ENCODE results near the gene RSKR.
"Not testable (repeated sequence)": the region's sequence is repeated elsewhere in the genome, so short reads cannot be mapped to it uniquely, and the experiment has no call there.

RSKR gene

DNA sequence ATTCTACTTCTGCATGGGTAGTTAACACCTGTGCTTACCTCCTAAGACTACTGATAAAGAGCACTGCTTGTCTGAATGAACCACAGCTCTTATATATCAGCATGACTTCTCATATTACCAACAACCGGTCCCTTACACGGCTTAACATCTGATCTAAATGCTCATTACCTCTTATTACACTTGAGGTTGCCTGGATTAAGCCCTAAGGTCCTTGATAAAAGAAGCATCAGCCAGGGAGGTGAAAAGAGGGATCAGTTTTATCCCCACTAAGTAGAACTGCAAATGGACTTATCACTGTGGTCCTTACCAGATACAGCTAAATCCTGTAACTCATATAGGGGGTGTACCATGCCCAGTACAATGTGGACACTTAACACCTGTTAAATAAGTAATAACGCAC lies 8.2 kb upstream of the RSKR start:
- no peak for DNase-seq

DNA sequence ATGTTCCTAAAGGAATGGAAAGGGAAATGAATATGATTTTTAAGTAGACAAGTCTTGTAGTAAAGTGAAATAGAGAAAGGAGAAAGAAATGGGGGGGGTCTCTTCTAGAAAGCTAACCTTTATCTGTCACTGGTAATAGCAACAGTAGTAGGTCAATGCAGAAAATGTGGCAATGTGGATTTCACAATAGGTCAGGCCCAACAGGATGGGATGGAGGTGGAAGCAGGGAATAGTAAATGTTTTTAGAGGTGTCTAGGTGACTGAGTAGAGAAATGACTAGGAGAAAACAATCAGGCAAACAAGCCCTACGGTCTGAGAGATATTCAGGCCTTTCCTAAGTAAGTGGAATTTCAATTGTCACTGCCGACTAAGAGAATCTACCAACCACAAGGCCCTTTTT lies 6.0 kb upstream of the RSKR start:
- DNase-seq, result no peak

DNA sequence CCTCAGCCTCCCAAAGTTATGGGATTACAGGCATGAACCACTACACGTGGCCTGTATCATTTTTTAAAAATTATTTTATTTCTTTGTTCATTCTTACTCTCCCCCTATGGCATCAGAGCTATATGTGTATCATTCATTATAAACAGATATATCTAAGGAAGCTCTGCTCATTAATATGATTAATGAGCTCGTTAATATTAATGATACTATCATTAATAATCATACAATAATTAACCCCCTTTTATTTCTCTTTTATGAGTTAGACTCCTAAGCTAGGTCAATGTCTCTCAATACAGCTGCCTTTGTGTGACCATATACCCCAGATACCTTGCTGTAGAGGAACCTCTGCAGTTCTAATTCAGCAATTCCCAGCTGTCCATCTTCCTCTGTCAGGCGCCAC lies 4.5 kb upstream of the RSKR start:
- no peak for DNase-seq

DNA sequence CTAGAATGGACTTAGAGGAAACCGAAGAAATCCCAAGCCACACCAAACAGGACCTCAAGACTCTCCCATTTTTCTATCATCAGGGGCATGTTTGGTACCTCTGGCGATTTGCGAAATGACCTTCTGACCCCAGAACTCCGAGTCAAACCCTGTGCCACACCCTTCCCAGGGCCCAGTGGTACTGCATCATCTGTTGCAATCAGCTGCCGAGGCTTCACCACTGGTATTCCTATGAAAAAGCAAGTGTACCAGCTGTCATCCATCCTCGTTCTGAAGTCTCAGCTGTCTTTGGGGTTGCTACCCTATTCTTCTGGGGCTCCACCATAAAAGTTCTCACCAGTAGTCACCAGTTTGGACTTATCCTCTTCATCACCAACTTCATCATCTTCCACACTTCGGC lies 2.3 kb upstream of the RSKR start:
- no peak for DNase-seq

DNA sequence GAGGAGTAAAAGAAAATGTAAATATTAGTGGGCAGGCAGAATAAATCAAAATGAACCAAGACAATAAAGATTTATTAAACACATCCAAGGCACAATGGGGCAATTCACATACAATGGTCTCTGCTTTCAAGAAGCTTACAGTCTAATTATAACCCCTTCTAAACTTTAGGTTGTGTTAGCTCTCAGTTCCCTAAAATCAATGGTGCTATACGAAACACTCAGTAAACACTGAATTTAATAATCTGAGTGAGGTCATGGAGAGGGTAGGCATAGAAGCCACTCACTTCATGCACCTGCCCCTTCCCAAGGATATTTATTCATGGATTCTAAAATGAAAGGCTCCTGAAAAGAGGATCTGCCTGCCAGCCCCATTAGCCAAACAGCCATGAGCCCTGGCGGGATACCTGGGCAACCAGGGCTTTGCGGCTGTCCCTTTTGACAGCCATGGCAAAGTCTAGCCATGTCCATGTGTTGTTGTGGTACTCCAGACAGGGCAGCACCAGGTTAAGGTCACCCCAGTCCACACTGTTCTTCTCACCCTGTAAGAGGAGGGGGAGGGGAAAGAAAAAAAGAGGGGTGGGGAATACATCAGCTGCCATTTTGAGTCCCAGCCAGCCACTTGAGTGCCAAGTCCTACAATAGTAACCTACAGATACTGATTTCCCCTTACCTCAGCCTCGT lies 1.4 kb upstream of the RSKR start:
- DNase-seq, result no peak

DNA sequence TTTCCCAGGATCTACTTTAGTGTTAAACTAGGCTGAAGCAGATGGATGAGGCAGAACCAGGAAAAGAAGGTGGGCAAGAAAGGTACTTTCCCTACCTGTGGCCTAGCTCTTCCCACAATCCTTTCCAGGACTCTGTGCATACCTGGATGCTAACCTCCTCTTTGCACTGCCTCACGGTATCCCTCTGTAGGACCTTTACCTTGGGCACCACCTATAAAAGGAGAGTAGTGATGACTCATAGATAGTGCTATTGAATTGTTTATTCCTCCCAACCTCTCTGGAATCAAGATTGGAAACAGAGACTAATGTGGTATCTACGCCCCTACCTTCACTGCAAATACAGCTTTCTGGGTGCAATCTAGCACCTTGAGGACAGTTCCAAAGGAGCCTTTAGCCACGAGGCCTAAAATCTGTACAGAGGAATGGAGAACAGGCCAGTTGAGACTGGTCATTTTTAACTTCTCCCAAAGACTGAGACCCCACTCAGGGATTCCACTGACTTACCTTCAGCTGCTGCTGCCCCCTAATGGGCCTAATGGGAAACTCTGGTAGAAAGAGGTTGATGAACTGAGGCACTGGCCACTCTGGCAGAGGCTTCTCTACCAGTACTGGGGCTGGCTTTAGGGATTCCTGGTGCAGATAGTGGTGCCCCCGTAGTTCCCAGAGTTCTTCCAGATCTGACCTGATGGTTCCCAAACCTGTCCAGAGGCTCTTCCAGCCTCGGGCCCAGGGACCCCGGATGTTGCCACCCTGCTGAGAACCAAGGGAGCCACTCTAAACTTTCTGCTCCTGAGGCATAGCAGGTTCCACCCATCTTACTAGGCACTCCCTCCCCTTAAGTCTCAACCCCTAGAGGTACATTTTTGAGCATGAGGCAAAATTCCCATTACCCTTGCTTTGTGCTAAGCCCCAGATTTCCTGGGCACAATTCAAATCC lies 781 bp downstream of the RSKR start:
- DNase-seq, result peak; percentile 6

DNA sequence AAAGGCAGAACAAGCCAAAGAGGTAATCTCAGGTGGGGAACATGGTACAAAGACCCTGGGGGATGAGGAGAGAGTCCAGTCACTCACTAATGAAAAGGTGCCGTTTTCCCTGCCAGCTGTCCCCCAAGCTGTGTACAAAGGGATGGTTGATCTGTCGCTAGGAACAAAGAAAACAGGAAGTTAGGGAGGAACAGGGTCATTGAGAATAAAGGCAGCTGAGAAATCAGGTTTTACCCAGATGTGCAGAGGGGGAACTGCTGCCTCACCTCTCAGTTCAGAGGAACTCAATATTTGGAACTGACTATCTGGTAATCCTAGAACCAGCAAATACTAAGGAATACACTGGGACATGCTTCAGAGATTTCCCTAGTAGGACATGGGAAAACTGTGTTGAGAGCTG lies 1.5 kb downstream of the RSKR start:
- DNase-seq, result no peak

DNA sequence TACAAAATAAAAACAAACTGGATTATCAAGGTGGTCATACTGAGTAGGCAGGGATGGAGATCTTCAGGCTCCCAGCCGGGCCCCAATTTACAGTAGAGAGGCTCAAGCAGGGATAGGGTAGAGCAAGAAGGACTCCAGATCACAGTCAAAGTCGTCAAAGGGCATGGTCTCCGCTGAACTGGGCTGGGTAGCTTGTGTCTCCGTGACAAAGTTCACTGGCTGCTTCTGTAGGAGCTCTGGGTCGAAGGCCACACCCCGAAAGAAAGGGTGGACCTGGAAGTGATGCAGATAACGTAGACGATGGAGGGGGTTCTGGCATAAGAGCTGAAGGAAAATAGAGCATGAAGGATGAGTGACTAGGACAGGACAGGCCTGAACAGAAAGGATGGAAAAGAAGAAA lies 3.6 kb downstream of the RSKR start:
- no peak for DNase-seq

DNA sequence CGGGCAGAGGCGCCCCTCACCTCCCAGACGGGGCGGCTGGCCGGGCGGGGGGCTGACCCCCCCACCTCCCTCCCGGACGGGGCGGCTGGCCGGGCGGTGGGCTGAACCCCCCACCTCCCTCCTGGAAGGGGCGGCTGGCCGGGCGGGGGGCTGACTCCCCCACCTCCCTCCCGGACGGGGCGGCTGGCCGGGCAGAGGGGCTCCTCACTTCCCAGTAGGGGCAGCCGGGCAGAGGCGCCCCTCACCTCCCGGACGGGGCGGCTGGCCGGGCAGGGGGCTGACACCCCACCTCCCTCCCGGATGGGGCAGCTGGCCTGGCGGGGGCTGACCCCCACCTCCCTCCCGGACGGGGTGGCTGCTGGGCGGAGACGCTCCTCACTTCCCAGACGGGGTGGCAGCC lies 10.0 kb downstream of the RSKR start:
- DNase-seq, result not testable (repeated sequence)

DNA sequence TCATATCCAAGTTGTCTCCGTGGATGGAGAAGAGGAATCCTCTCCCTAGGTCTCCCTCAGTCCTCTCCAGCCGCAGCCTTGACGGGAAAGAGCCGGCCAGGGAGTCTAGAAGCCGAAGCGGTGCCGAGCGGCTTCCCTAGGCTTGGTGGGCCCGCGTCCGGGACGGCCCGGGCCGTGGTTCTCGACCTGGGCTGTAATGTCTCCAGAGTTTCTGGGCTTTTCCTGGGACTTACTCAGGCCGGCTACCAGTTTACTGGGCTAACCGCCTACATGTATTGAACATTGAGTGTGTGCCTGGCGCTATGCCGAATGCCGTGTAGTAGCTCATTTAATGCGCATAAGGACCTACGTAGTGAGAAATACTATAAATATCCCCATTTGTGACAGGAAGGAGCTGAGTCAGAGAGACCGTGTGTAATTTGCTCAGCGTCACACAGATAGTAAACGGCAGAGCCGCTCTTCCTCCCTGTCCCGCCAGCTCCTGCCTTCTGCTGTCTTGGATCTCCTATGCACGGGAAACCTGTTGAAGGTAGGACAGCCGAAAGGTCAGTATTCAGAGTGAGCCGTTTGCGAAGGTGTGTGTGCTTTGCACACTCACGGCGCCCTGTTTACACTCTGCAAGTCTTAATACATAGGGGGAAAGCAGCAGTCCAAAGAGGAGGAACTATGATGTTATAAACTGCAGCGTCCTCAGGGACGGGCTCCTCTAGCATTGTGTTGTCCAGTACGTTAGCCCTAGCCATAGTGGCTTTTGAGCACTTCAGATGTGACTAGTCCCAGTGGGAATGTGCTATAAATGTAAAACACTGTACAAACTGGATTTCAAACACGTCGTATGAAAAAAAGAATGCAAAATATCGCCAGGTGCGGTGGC lies 14.4 kb downstream of the RSKR start:
- DNase-seq, result no peak

DNA sequence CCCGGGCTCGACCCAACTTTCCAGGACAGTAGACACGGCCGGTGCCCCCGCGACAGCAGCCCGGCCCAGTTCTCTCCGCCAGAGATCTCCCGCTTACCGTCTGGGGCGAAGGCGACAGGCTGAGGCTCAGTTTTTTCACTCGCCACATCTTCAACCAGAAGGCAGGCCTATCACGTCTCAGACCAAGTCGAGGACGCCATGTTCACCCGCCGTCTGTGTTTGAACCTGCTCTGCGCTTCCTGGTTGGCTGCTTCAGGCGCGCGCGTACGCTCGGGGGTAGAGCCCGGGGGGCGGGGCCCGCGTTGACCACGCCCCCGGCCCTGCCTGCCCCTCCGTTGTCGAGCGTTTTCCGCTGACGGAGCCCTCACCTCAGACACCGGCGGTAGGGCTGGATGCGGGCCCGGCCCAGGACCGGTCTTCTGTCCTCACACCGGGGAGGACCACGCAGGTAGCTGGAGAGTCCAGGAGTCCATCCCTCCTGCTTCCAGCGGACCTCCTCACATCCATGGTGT lies 15.1 kb downstream of the RSKR start, which contains the start of gene SPAG5:
SPAG5 (minus strand) TSS at position 227 of the 512 bp plus-strand sequence; CDS start at position 148, 79 bp downstream.
- DNase-seq, result peak; percentile 93

DNA sequence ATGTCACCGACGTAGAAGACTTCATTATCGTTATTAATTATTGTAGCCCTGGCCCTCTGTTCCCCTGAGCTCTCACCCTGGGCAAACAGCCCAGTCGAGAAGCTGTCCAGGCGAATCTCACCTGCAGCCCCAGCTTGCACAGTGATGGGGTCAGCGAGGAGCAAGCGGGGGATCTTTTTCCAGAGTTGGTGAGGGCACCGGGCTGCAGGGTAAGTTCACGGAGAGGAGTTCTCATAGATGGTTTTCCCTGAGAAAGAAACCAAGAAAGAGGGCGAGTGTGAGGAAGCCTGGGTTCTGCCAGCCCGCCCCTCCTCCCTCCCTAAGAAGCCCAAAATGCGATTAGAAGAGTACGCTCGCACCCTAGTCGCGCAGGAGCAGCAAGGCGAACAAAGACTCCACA lies 15.6 kb downstream of the RSKR start:
- no peak for DNase-seq

DNA sequence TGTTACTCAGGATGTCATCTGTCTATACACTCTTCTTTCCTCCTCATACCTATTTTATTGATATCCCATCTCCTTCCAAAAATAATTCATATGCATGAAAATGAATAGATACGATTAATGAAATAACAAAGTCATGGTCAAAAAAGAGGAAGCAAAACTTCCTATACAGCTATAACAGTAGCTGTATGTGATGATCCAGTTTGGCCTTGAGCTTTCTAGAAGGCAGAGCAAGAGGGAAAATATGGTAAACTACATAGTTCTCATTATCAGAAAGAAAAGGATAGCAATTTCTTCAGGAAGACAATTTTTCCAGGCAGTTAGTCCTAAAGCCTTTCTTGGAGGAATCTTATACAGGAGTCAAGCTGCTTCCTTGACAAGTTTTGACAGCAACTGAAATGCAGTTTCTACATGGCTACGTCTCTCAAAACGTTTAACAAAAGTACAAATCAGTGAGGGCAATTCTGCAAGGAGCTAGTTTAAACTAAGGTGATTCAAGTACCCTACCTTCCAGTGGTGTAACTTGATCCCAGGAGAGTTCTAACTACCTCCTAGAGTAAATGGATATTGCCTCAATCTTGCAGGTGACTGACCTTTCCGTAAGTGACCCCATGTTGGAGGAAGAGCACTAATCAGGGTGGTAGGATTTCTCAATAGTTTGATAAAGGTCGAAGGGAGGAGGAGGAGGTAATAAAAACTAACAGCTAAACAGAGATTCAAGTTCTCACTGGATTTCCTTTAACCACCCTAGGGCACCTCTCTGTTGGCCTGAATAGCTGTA lies 16.2 kb downstream of the RSKR start:
- no peak for DNase-seq

DNA sequence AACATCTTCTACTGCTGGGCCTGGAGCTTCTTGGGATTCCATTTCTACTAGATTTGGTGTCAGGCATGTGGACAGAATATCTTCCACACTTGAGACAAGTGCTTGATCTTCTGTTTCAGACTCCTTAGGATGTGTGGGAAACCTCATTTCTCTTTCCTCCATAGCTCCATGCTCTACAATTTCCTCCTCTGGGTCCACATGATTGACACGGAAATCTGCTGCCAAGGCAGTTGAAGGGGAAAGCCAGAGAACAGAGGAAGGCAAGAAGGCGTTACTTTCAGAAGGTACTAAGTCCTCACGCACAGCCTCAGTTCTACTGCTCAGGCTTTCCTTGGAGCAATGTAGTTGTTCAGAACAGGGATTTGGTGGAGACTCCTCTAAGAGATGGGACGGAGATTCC lies 21.7 kb downstream of the RSKR start:
- no peak for DNase-seq

DNA sequence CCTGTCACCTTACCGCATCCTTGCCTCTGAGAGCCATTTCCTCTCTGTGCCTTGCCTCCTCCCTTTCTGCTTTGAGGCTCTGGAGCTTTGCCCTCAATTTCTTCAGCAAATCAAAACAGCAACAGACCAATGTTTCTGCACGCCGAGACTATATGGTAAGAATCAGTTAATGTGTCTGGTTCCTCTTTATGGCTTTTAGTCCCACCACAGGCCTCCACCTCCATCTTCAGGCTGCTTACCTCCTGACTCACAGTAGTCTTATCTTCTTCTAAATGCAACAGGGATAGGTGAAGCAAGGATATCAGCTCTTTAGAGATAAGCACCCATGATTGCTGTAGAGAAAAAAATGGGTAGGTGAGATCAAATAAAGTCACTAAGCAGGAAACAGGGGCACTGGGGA lies 28.1 kb downstream of the RSKR start:
- no peak for DNase-seq

DNA sequence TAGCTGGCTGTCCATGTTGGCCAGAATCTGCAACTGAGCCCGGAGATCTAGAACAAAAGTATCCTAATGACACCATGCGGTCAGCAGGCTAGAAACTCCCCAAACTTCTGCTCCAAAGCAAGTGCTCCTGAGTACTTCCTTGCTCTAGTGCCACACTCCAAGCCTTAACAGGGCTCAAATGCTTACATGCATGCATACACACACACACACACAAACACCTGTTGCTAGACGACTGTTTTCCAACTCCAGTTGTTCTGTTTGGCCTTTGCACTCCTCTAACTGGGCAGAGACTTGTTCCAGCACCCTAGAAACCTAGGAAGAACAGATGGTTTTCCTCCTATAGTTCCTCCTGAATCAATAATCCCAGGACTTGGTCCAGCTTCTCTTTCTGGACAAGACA lies 29.6 kb downstream of the RSKR start:
- DNase-seq, result no peak

DNA sequence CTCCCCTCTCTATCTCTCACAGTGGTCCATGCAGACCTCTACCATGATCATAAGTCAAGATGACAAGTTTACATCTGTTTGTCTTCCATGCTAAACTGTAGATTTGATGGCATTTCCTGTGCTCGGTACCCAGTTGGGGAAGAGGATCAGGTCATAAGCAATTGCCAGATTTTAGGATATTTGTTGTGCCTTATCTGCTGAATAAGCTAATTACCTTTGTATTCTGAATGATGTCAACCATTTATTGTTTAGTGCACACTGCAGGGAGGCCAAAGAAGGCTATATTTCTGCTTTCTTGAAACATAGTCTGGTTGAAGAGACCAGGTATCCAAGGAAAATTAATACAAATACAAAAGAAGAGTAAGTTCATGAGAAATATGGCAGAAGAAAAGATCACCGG lies 31.5 kb downstream of the RSKR start:
- DNase-seq, result no peak

DNA sequence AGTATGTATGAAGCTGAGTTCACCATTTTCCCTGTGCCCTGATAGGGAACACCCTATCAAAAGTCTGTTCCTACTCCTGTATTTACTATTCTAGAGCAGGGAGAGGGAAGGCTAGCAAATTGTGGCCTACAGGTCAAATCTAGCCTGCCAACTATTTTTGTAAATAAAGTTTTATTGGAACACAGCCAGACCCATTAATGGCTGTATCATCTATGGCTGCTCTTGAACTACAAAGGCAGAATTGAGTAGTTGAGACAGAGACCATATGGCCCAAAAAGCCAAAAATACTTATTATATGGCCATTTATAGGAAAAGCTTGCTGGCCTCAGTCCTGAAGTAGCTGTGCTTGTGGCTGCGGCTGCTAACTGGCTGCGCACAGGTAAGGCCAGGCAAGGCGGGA lies 33.0 kb downstream of the RSKR start:
- no peak for DNase-seq

DNA sequence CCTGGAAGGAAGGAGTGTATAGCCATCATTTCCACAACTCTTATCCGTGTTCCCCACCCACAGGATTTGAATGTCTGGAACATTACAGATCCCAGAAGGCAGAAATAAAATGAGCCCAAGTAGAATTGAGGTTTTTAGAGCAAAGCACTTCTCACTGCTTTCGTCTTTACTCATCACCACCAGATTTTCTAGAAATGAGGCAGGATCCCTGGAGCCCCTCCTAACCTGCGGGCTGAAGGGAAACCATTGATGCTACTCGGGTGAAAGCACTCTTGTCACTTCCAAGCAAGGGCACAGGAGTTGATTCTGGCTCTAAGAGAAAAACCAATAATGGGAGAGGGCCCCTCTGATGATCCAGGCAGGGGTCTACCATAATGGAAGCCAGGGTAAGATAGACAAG lies 34.5 kb downstream of the RSKR start:
- no peak for DNase-seq

DNA sequence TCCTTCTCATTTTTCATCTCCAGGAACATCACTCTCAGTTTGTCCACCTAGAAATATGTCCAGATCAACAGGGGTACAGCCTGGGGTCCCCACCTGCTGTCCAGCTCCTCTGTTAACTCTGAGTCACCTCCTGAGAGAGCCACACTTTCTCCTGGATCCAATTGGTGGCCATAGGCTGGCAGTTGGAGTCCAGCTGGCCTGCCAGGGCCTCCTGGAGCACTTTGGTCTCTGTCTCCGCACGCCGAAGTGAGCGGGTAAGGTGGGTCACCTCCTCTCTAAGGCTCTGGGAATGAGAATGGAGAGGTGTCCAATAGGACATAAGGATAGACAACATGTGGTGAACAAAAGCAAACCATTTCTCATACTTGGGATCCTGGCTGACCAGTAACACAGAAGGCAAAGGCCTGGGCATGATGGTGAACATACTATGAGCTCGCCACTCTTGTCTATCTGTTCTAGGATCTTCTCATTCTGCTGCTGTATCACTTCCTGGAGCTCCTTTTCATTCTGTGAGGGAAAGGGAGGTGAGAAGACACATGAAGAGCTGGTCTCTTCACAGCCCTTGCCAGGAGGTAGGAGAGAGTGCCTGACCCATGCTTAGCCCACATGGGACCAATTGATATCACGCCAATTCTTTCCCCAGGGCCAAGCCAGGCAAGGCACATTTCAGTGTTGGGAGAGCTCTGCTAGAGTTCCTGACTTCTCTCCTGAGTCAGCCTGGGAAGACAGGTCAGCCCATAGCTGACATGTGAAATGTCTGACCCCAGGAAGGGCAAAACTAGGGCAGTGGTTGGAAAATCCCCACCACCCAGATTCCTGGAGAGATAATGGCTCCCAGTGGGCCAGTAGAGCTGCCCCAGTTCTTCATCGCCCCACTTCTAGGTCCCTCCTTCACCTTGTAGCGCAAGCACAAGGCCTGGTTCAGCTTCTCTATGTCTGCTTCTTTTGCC lies 35.5 kb downstream of the RSKR start:
- DNase-seq, result no peak

DNA sequence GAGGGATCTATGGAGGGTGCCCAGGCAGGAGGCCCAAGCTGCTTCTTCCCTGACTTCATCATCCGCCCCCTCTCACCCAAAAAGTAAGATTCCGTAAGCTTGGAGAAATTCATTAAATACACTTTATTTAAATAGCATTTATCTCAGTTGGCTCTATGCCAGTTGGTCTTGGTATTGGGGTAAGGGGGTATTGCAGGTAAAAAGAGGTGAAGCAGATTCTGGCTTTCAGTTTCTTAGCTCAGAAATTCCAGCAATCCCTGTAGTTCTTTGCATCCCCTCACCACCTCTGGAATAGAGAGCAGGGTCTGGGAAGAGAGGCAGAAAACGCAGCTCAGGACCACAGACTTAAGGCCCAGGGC lies 36.5 kb downstream of the RSKR start:
- DNase-seq, result no peak

Measured in activated effector memory CD4-positive, alpha-beta T cell treated with Interleukin-2 at 50 U/mL for 16 hours (primary cell).